Measurements from ENCODE around the gene GNA15. TPM values are rescaled to one million over a fixed set of nuclear protein-coding genes. Genes with fewer than 3 reads are reported as not detected.
"Not testable (repeated sequence)": the region's sequence is repeated elsewhere in the genome, so short reads cannot be mapped to it uniquely, and the experiment has no call there.

Gene GNA15
- total RNA-seq, 2 experiments from 2014 or later = 7.5 to 7.8 TPM

DNA sequence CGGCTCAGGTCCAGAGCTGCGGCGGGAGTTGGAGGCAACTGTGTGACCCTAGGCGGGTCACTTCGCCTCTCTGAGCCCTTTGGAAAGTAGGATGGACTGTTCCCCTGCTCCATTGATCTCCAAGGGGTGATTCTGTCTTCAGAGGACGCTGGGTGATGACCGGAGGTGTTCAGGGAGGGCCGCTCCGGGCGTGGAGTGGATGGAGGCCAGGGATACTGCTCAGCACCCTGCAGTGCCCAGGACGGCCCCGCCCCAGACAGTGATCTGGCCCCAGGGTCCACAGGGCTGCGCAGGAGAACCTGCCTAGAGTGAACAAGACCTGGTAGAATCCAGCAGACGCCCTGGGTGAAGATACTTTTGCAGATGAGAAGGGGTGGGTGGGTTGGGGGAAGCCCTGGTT, 56.9 kb downstream of the GNA15 start:
- Mint-ChIP-seq H3K4me1 (peaks cover 14% of the 10 kb centered on the region), H3K36me3 (peaks cover 6% of the 10 kb centered on the region), H3K4me3 (no peak overlapping the region), H3K27ac (no peak overlapping the region), H3K27me3 (no peaks in the 10 kb centered on the region), H3K9me3 (no peaks in the 10 kb centered on the region)
- no peak for DNase-seq

- no peak overlapping the region for H3K4me3 Mint-ChIP-seq
- DNase-seq = no peak
- no peaks in the 10 kb centered on the region for H3K9me3 Mint-ChIP-seq
- H3K27ac Mint-ChIP-seq = peak overlapping the region; percentile 42
- peaks cover 8% of the 10 kb centered on the region for H3K4me1 Mint-ChIP-seq
- peaks cover 6% of the 10 kb centered on the region for H3K36me3 Mint-ChIP-seq
- no peaks in the 10 kb centered on the region for H3K27me3 Mint-ChIP-seq
Measured at GRCh38 chr19:3193256-3194105, 57.6 kb downstream of the GNA15 start.

DNA sequence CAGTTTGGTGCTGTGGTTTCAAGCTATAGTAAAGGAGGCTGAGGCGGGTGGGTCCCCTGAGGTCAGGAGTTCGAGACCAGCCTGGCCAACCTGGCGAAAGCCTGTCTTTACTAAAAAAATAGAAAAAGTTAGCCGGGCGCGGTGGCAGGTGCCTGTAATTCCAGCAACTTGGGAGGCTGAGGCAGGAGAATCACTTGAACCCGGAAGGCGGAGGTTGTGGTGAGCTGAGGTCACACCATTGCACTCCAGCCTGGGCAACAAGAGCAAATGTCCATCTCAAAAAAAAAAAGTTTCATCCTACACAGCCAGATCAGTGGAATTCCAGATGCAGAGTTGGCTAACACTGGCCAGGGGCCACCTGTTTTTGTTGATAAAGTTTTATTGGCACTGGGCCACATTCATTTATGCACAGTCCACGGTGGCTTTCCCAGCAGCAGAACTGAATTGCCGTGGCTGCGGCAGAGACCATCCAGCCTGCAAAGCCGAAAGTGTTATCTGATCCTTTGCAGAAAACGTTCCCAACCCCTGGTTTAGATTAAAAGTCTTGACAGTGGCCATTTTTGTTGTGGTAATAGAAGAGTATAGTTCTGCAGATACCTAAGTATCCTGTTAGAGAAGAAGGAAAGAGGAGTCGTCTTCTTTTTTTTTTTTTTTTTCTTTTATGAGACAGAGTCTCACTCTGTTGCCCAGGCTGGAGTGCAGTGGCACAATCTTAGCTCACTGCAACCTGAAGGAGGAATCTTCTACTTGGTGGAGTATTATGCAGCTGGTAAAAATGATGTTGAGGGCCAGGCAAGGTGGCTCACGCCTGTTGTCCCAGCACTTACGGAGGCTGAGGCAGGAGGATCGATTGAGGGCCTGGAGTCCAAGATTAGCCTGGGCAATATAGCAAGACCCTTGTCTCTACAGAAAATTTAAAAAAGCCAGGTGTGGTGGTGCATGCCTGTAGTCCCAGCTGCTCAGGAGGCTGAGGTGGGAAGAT, 58.6 kb downstream of the GNA15 start:
- no peak for DNase-seq
- H3K9me3 Mint-ChIP-seq = no peaks in the 10 kb centered on the region
- peaks cover 2% of the 10 kb centered on the region for H3K4me1 Mint-ChIP-seq
- H3K4me3 Mint-ChIP-seq = no peak overlapping the region
- H3K27me3 Mint-ChIP-seq = no peaks in the 10 kb centered on the region
- no peak overlapping the region for H3K27ac Mint-ChIP-seq
- peaks cover 5% of the 10 kb centered on the region for H3K36me3 Mint-ChIP-seq

GRCh38 chr19:3196064-3196932, 60.5 kb downstream of the GNA15 start:
- no peaks in the 10 kb centered on the region for H3K27me3 Mint-ChIP-seq
- no peaks in the 10 kb centered on the region for H3K4me1 Mint-ChIP-seq
- no peak for DNase-seq
- peaks cover 5% of the 10 kb centered on the region for H3K36me3 Mint-ChIP-seq
- H3K27ac Mint-ChIP-seq = no peak overlapping the region
- H3K4me3 Mint-ChIP-seq = no peak overlapping the region
- H3K9me3 Mint-ChIP-seq = no peaks in the 10 kb centered on the region

DNA sequence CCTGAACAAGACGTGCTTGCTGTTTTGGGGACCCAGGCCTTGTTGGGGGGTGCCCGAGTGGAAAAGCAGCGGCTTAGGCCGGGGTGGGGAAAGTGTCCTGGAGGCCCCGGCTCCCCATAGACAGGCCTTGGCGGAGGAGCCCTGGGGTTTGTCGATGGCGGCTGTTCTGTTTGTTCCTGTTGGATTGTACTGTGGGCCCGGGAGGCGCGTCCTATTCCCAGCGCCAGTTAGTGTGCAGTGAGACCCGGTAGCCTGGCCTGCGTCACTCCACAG, 61.0 kb downstream of the GNA15 start:
- Mint-ChIP-seq H3K4me1 (no peaks in the 10 kb centered on the region), H3K4me3 (no peak overlapping the region), H3K36me3 (peaks cover 5% of the 10 kb centered on the region), H3K27ac (no peak overlapping the region), H3K27me3 (no peaks in the 10 kb centered on the region), H3K9me3 (no peaks in the 10 kb centered on the region)
- no peak for DNase-seq

- DNase-seq = no peak
- Mint-ChIP-seq H3K9me3 (no peaks in the 10 kb centered on the region), H3K4me3 (no peak overlapping the region), H3K27me3 (no peaks in the 10 kb centered on the region), H3K27ac (no peak overlapping the region), H3K36me3 (peaks cover 5% of the 10 kb centered on the region), H3K4me1 (no peaks in the 10 kb centered on the region)
Measured at GRCh38 chr19:3198901-3199700, 63.3 kb downstream of the GNA15 start.

DNA sequence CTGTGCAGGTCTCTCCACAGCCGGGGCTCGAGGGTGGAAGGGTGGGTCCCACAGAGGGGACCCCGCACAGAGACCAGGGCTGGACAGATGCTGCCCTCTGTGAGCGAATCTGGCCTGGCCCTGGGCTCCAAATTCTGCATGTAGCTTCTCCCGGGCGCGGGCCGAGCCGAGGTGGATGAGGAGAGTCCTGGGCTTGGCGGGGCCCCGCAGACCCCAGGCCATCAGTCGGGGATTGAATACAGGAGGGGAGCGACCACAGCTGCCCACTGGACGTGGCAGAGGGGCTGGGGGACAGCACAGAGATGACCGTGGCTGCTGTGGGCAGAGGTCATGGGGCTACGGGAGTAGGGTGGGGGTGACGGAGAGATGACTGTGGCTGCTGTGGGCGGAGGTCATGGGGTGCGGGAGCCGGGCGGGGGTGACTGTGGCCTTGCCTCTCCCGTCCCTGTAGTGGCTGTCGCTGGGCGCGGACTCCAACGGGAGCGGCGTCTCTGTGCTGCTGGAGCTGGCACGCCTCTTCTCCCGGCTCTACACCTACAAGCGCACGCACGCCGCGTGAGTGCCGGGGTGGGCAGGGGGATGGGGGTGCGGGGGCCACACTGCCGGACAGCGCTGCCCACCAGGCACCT, 65.4 kb downstream of the GNA15 start:
- Mint-ChIP-seq H3K4me1 (no peaks in the 10 kb centered on the region), H3K9me3 (no peaks in the 10 kb centered on the region), H3K27me3 (no peaks in the 10 kb centered on the region), H3K4me3 (no peak overlapping the region), H3K27ac (no peak overlapping the region), H3K36me3 (no peaks in the 10 kb centered on the region)
- no peak for DNase-seq

DNA sequence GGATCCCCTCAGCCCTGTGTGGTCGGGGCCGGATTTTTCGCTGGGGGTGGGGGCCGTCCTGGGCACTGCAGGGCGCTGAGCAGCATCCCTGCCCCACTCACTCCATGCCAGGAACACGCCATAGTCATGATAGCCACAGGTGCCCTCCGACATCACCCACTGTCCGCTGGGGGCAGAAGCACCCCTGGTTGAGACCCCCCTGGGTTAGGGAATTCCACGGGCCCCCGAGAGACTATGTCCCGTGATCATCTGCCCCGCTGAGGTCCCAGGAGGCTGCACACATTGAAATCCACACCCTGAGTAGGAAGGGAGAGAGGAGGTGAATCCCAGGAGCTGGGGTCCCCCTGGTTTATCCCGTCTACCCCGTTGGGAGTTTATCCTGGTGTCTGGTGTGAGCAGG, 66.1 kb downstream of the GNA15 start:
- Mint-ChIP-seq H3K9me3 (no peaks in the 10 kb centered on the region), H3K4me1 (no peaks in the 10 kb centered on the region), H3K27ac (no peak overlapping the region), H3K4me3 (no peak overlapping the region), H3K36me3 (no peaks in the 10 kb centered on the region), H3K27me3 (no peaks in the 10 kb centered on the region)
- DNase-seq = no peak

DNA sequence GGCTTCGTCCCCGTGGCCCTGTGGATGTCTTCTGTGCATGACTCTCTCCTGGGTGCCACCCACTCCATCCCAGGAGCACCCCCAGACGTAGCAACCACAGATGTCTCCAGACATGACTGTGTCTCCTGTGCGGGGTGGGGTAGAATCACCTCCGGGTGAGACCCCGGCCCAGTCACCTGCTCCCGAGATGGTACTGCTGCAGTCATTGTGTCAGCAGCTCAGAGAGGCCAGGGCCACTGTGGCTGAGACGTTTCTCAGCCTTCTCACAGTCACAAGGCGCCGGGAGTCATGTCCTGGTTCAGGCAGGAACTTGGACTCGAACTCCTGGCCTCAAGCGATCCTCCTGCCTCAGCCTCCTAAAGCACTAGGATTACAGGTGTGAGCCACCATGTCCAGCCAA, 66.5 kb downstream of the GNA15 start:
- Mint-ChIP-seq H3K27ac (no peak overlapping the region), H3K36me3 (no peaks in the 10 kb centered on the region), H3K4me3 (no peak overlapping the region), H3K4me1 (no peaks in the 10 kb centered on the region), H3K9me3 (no peaks in the 10 kb centered on the region), H3K27me3 (no peaks in the 10 kb centered on the region)
- no peak for DNase-seq

GRCh38 chr19:3202895-3203294, 67.1 kb downstream of the GNA15 start:
- H3K27ac Mint-ChIP-seq, H3K27me3 Mint-ChIP-seq, H3K9me3 Mint-ChIP-seq, H3K4me1 Mint-ChIP-seq, H3K4me3 Mint-ChIP-seq, H3K36me3 Mint-ChIP-seq, DNase-seq: not testable (repeated sequence)

- Mint-ChIP-seq H3K4me1 (no peaks in the 10 kb centered on the region), H3K27ac (no peak overlapping the region), H3K4me3 (no peak overlapping the region), H3K27me3 (no peaks in the 10 kb centered on the region), H3K36me3 (no peaks in the 10 kb centered on the region), H3K9me3 (no peaks in the 10 kb centered on the region)
- DNase-seq = no peak
Measured at GRCh38 chr19:3203805-3204645, 68.2 kb downstream of the GNA15 start.

GRCh38 chr19:3204646-3205275, 68.9 kb downstream of the GNA15 start:
- Mint-ChIP-seq H3K9me3 (no peaks in the 10 kb centered on the region), H3K27ac (no peak overlapping the region), H3K4me1 (no peaks in the 10 kb centered on the region), H3K36me3 (no peaks in the 10 kb centered on the region), H3K4me3 (no peak overlapping the region), H3K27me3 (no peaks in the 10 kb centered on the region)
- no peak for DNase-seq

Measured in activated naive CD8-positive, alpha-beta T cell treated with anti-CD3 and anti-CD28 coated beads for 36 hours (primary cell).